OCI-LY3 (cell line): ENCODE measurements around the gene TECPR1.

Source experiments
- H2AFZ ChIP-seq: fragments of 200-600, 300-600 bp; shearing (Covaris generic); 2 replicates; pipeline ENCODE4 v1.6.0; 2014; ENCODE audit warnings: antibody characterized with exemption, low read depth, low read length
- H3K27ac ChIP-seq: fragments of 200-600, 300-600 bp; sonication (generic); 2 replicates; pipeline ENCODE4 v1.5.1; 2014; ENCODE audit warnings: mild to moderate bottlenecking, low read length, moderate library complexity, mixed read lengths
- H3K27me3 ChIP-seq: fragments of 200-600, 300-600 bp; sonication (generic); 2 replicates; pipeline ENCODE4 v1.6.1; 2014; ENCODE audit warnings: low read depth, low read length, mixed read lengths
- H3K36me3 ChIP-seq: fragments of 200-600, 300-600 bp; sonication (generic); replicated peaks from 2 replicates; pipeline ENCODE3; 2014; ENCODE audit warnings: low read depth, low read length, mixed read lengths
- H3K4me1 ChIP-seq: fragments of 300-600, 200-600 bp; sonication (generic); 2 replicates; pipeline ENCODE4 v1.6.1; 2014; ENCODE audit warnings: low read length, mixed read lengths
- H3K4me2 ChIP-seq: fragments of 200-600, 300-600 bp; sonication (generic); 2 replicates; pipeline ENCODE4 v1.6.1; 2014; ENCODE audit warnings: low read length, mixed read lengths
- H3K4me3 ChIP-seq: fragments of 300-600, 200-600 bp; sonication (generic); 2 replicates; pipeline ENCODE4 v1.5.1; 2014; ENCODE audit warnings: antibody characterized with exemption, mild to moderate bottlenecking, low read length, moderate library complexity
- H3K79me2 ChIP-seq: fragments of 300-600, 200-600 bp; shearing (Covaris generic); 2 replicates; pipeline ENCODE4 v1.6.1; 2014; ENCODE audit warnings: mild to moderate bottlenecking, low read length, mixed read lengths
- H3K9ac ChIP-seq: fragments of 300-600, 200-600 bp; shearing (Covaris generic); 2 replicates; pipeline ENCODE4 v1.6.0; 2014; ENCODE audit warnings: mild to moderate bottlenecking, low read length, moderate library complexity
- H3K9me3 ChIP-seq: fragments of 200-600, 300-600 bp; shearing (Covaris generic); 2 replicates; pipeline ENCODE4 v1.6.1; 2014; ENCODE audit warnings: low read length, mixed read lengths; ENCODE audit not compliant: insufficient read depth
- H4K20me1 ChIP-seq: fragments of 200-600, 300-600 bp; sonication (generic); 2 replicates; pipeline ENCODE4 v1.6.1; 2016; ENCODE audit warnings: low read length, mixed read lengths; ENCODE audit not compliant: insufficient read depth
- CTCF ChIP-seq: fragments of 200-600, 300-600 bp; sonication (generic); IDR thresholded peaks from 2 replicates; pipeline ENCODE4 v1.5.1; 2014; ENCODE audit warnings: antibody characterized with exemption, low read length, low read depth
- EZH2phosphoT487 ChIP-seq: fragments of 200-600 bp; shearing (Covaris generic); IDR thresholded peaks from 2 replicates; pipeline ENCODE4 v1.6.1; 2018; ENCODE audit warnings: antibody characterized with exemption, mixed run types, low read depth

TECPR1 gene

DNA sequence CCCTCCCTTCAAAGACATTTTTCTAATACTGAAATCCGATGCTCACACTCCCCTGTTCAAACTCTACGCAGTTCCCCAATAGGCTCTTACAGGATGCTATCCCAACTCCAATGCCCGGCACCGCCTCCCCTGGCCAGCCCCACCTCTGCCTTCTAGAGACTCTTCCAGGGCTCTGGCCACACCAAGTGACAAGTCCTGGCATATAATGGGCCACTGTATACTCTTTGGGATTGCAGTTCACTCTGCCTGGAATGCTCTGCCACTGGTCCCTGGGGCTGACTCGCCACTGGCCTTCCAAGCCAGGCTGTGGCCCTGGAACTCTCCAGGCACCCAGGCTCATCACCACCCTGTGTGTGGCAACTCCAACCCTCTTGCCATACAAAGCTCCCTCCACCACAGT lies 26.4 kb upstream of the TECPR1 start:
- no peak overlapping the region for H2AFZ ChIP-seq

GRCh38 chr7:98276241-98276761 lies 24.3 kb upstream of the TECPR1 start:
- Histone ChIP-seq H3K79me2 (no peaks in the 10 kb centered on the region), H3K27ac (no peak overlapping the region), H3K9me3 (no peaks in the 10 kb centered on the region), H3K4me1 (no peaks in the 10 kb centered on the region; the same call in 1 of the 2 replicates), H3K9ac (no peak overlapping the region), H3K36me3 (no peaks in the 10 kb centered on the region), H4K20me1 (no peaks in the 10 kb centered on the region), H2AFZ (no peak overlapping the region), H3K27me3 (no peaks in the 10 kb centered on the region), H3K4me2 (no peak overlapping the region), H3K4me3 (no peak overlapping the region)
- TF ChIP-seq CTCF (no peak), EZH2phosphoT487 (no peak)

More for the DNA sequence above, 26.4 kb upstream of the TECPR1 start:
- H4K20me1 ChIP-seq: 0 out of 2 replicates have a peak, but pooled peaks cover 5% of the 10 kb centered on the region
- peaks cover 3% of the 10 kb centered on the region for H3K36me3 ChIP-seq
- TF ChIP-seq EZH2phosphoT487 (no peak), CTCF (no peak)
- peaks cover 9% of the 10 kb centered on the region for H3K4me1 ChIP-seq
- H3K79me2 ChIP-seq: peaks cover 15% of the 10 kb centered on the region
- no peak overlapping the region for H3K4me2 ChIP-seq
- H3K27ac ChIP-seq: no peak overlapping the region
- no peaks in the 10 kb centered on the region for H3K9me3 ChIP-seq
- H3K27me3 ChIP-seq: no peaks in the 10 kb centered on the region
- H3K9ac ChIP-seq: no peak overlapping the region
- no peak overlapping the region for H3K4me3 ChIP-seq

GRCh38 chr7:98267303-98267702 lies 15.3 kb upstream of the TECPR1 start:
- Histone ChIP-seq H3K79me2 (no peaks in the 10 kb centered on the region), H3K4me1 (no peaks in the 10 kb centered on the region), H3K9me3 (no peaks in the 10 kb centered on the region), H3K36me3 (no peaks in the 10 kb centered on the region), H4K20me1 (no peaks in the 10 kb centered on the region), H3K4me3 (no peak overlapping the region), H3K27me3 (no peaks in the 10 kb centered on the region), H2AFZ (no peak overlapping the region), H3K4me2 (no peak overlapping the region), H3K27ac (no peak overlapping the region), H3K9ac (no peak overlapping the region)
- TF ChIP-seq EZH2phosphoT487 (no peak), CTCF (no peak)

DNA sequence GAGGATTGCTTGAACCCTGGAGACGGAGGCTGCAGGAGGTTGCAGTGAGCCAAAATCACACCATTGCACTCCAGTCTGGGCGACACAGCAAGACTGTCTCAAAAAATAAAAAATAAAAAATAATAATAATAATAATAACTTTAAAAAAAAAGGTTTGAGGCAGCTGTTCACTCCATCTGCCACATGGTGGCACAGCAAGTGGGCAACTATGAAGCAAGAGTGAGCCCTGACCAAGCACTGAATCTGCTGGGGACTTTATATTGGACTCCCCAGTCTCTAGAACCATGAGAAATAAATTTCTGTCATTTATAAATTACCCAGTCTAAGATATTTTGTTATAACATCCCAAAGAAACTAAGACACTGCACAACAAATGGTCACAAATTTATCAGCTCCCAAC lies 14.8 kb upstream of the TECPR1 start:
- H3K36me3 ChIP-seq: no peaks in the 10 kb centered on the region
- no peaks in the 10 kb centered on the region for H4K20me1 ChIP-seq
- H3K27me3 ChIP-seq: no peaks in the 10 kb centered on the region
- no peak overlapping the region for H3K4me2 ChIP-seq
- H3K27ac ChIP-seq: no peak overlapping the region
- no peaks in the 10 kb centered on the region for H3K4me1 ChIP-seq
- TF ChIP-seq CTCF (peak; percentile 21; the same call in 1 of the 2 replicates), EZH2phosphoT487 (no peak)
- no peaks in the 10 kb centered on the region for H3K9me3 ChIP-seq
- H3K4me3 ChIP-seq: no peak overlapping the region
- H3K9ac ChIP-seq: no peak overlapping the region
- no peaks in the 10 kb centered on the region for H3K79me2 ChIP-seq
- H2AFZ ChIP-seq: no peak overlapping the region
